OCI-LY3 (cell line): ENCODE data around the gene TRA2B.

Source experiments
- EZH2phosphoT487 ChIP-seq: fragments of 200-600 bp; shearing (Covaris generic); IDR thresholded peaks from 2 replicates; pipeline ENCODE4 v1.6.1; 2018; ENCODE audit warnings: antibody characterized with exemption, mixed run types, low read depth
- TF ChIP-seq, protein P1 (sequence below): fragments of 200-600, 300-600 bp; sonication (generic); IDR thresholded peaks from 2 replicates; pipeline ENCODE4 v1.5.1; 2014; ENCODE audit warnings: antibody characterized with exemption, low read length, low read depth

DNA sequence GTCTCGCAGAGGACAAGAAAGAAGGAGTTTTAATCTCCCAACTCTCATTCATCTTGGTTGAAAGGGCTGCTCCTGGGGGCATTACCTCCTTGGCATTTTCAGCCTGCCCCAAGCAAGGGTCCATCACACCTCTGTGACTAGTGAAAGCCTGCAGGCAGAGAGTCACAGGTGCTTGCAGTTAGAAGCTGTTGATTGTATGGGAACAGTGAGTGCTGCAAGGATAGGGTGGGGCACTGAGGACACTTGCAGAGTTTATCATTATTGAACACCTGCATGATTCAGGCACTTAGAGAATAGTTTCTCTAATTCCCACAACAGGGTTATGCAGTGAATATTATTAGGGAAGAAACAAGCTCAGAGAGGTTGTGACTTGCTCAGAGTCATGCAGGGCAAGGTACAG is 71.3 kb downstream of the TRA2B start:
- TF ChIP-seq, protein P1, sequence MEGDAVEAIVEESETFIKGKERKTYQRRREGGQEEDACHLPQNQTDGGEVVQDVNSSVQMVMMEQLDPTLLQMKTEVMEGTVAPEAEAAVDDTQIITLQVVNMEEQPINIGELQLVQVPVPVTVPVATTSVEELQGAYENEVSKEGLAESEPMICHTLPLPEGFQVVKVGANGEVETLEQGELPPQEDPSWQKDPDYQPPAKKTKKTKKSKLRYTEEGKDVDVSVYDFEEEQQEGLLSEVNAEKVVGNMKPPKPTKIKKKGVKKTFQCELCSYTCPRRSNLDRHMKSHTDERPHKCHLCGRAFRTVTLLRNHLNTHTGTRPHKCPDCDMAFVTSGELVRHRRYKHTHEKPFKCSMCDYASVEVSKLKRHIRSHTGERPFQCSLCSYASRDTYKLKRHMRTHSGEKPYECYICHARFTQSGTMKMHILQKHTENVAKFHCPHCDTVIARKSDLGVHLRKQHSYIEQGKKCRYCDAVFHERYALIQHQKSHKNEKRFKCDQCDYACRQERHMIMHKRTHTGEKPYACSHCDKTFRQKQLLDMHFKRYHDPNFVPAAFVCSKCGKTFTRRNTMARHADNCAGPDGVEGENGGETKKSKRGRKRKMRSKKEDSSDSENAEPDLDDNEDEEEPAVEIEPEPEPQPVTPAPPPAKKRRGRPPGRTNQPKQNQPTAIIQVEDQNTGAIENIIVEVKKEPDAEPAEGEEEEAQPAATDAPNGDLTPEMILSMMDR, result no peak
- TF ChIP-seq EZH2phosphoT487, result no peak
